Esophagus muscularis mucosa (tissue), 4 donors: Measurements from ENCODE around the gene MTX2.

Source experiments
- EP300 ChIP-seq: sonication (generic); formaldehyde crosslinking; IDR thresholded peaks from one replicate; pipeline ENCODE4 v1.6.1; 2017; ENCODE audit warnings: antibody characterized with exemption
- POLR2AphosphoS5 ChIP-seq, 2 donors: sonication (generic); formaldehyde crosslinking; IDR thresholded peaks; one replicate each; pipeline ENCODE4 v1.6.1; 2017; ENCODE audit warnings: antibody characterized with exemption in 2 of 2
- TF ChIP-seq, protein P1 (sequence below), 3 experiments: fragments of 200-600 bp in 2 of 3; fragments of 450-650 bp in 1 of 3; sonication (generic) in 2 of 3; IDR thresholded peaks; one replicate each; pipeline ENCODE4 v1.5.1; 2017 to 2019; ENCODE audit warnings: antibody characterized with exemption in 3 of 3, mild to moderate bottlenecking in 2 of 3, moderate library complexity in 1 of 3

DNA sequence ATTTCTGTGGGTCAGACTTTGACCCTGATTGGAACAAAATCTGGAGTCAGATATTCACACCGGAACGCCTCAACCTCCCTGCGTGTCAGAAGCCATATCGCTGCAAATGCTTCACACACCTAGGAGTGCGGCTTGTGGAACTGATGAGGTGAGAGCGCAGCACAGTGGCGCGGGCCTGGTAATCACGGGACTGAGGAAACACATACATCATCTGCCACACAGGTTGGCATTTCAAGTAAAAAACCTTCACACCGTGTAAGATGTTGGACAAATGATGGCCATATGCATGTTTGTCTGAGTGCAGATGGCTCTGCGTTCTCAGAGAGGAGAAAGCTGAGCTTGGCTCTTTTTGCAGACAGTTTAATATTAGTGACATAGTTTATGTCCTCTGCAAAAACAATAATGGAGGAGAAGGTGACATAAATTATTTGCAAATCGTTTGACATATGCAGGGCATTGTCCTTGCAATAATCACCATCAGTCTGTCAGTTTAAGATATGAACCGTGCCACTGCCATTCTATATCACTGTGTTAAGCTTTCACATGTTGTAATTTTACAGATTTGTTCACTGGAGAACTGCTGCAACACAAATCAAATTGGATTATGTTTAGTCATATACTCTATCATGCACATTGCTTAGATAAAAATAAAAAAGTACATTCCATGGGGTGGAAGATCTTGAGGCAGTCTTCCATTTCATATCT is 101.4 kb downstream of the MTX2 start:
- TF ChIP-seq, protein P1, sequence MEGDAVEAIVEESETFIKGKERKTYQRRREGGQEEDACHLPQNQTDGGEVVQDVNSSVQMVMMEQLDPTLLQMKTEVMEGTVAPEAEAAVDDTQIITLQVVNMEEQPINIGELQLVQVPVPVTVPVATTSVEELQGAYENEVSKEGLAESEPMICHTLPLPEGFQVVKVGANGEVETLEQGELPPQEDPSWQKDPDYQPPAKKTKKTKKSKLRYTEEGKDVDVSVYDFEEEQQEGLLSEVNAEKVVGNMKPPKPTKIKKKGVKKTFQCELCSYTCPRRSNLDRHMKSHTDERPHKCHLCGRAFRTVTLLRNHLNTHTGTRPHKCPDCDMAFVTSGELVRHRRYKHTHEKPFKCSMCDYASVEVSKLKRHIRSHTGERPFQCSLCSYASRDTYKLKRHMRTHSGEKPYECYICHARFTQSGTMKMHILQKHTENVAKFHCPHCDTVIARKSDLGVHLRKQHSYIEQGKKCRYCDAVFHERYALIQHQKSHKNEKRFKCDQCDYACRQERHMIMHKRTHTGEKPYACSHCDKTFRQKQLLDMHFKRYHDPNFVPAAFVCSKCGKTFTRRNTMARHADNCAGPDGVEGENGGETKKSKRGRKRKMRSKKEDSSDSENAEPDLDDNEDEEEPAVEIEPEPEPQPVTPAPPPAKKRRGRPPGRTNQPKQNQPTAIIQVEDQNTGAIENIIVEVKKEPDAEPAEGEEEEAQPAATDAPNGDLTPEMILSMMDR (IDR thresholded peaks at IDR 0.05), result no peak
- no peak for TF ChIP-seq POLR2AphosphoS5 (IDR thresholded peaks at IDR 0.05)
- TF ChIP-seq EP300, result no peak
